Left forelimb (tissue), 1 donor: Measurements from ENCODE around the gene SLC25A20.
A peak's percentile ranks its signal among the peaks of the same experiment; 100 is the strongest.
"Not testable (repeated sequence)": the region's sequence is repeated elsewhere in the genome, so short reads cannot be mapped to it uniquely, and the experiment has no call there.

Experiments
- DNase-seq: peaks from one replicate; pipeline ENCODE4 v3.0.0-alpha.2; 2018; ENCODE audit warnings: low spot score

Gene SLC25A20, protein sequence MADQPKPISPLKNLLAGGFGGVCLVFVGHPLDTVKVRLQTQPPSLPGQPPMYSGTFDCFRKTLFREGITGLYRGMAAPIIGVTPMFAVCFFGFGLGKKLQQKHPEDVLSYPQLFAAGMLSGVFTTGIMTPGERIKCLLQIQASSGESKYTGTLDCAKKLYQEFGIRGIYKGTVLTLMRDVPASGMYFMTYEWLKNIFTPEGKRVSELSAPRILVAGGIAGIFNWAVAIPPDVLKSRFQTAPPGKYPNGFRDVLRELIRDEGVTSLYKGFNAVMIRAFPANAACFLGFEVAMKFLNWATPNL

DNA sequence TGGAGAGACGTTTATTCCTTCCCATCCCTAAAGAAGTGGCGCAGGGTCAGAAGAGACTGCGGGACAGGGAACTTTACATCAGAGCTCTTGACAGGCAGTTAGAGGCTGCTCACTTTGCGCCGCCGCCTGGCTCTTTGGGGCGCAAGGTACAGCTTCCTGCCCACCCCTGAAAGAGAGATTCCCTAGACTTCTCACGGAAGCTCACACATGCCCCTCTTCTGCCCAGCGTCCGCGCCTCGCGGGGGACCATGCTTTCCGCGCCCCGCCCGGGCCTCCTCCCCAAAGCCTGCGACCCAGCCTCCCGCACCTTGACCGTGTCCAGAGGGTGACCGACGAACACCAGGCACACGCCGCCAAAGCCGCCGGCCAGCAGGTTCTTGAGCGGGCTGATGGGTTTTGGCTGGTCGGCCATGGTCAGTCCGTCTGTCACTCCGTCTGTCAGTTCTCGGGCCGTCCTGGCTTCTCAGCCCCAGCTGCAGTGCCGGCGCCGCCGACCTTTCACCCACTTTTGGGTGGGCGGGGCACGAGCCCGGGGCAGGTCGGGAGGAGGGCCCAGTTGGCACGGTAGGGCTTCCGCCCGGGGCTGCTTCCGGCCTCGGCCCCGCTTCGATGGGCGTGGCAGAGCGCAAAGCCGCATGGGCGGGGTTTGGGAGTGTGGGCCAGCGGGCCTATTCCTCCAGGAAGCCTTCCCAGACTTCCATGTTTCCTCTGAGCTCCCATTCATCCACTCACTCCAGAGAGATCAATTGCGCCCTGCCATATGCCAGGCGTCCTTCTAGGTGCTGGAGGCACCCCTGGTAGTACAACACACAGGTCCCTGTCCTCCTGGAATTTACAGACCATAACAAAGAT, at the start of gene SLC25A20:
SLC25A20 (minus strand) TSS at position 500 of the 852 bp plus-strand sequence; CDS start at position 412, 88 bp downstream.
- peak; percentile 88 for DNase-seq

DNA sequence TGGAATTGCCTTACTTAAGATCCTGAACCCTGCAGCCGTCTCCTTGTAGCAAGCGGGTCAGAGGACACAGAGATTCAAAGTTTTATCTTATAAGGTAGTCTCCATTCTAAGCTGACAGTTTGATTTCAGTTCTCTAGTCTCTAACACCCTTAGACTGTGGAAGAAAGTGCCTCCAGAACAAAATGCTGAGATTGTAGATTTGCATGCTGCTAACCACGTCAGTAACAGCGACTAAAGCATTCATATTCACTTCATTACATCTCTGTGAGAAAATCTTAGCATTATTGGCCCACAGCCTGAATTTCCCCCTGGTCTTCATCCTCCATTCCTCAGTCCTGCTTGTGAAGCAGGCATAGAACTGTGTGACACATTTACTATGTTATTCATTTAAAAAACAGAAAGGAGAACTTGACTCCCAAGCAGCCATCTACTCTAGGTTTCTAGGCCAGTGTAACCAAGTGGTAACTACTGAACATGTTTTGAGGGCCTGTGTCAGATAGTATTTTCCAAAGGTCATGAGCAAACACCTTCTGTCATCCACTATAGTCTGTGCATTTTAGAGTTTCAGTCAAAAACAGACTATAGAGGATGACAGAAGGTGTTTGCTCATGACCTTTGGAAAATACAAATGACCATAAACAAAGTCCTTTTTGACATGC, 47.3 kb upstream of the SLC25A20 start:
- DNase-seq = no peak

DNA sequence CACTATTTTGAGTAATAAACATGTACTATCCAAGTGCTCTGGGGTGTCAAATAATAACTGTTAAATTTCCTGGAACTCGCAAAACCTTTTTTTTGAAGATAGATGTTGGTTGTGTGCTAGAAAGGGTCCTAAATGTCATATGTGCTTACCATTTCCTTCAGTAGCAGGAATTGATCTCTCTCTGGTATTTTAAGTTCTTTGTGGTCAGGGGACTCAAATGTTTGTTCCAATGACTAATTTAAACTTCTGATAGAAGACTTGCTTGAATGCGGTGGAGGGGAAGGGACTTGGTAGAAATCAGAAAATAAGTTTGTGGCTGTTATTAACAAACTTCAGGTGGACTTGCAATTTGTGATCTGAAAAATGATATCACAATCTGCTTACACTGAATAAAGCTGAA, 46.8 kb upstream of the SLC25A20 start:
- no peak for DNase-seq

DNA sequence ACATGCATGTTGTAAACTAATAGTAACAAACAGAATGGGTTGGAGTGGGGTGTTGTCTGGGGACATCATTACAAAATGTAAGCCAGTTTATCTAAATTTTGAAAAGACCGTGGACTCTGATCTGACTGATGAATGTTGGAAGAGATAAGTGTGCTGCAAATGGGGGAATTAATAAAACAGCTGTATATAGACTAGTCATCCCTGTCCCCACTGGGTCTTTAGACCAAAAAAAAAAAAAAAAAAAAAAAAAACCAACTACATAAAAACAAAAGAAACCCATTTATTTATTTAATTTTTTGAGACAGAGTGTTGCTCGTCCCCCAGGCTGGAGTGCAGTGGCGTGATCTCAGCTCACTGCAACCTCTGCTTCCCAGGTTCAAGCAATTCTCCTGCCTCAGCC, 40.0 kb upstream of the SLC25A20 start:
- no peak for DNase-seq

DNA sequence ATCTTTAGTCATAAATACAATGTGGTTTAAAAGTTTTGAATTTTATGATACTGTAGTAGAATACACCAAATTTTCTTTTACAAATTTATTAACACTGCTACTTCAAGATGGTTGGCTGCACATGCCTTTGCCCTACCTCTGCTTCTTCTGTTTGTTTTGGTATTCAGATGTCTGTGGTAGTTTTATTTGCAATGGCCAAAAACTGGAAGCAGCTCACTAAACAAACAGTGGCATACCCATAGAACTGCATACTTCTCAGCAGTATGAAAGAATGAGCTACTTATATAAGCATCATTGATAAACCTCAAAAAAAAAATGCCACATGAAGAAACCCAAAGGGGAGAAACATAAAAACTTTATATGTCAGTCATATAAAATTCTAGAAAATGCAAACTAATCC, 39.5 kb upstream of the SLC25A20 start:
- DNase-seq = no peak

DNA sequence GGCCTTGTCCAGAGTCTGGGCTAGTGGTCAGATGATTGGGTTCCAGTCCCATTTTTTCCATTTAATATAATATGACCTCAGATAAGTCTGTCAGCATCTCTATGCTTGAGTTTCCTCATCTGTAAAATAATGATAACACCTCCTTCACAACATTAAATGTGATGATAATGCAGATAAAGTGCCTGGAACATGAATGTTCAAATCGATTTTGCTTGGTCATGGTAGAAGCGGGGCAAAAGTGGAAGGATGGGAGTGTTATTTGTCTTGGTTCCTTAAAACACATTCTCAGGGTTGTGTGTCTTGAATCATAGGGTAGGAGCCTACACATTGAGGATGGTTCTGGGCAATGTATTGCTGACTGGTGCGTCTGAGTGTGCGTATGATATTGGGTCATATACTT, 36.8 kb upstream of the SLC25A20 start:
- no peak for DNase-seq

DNA sequence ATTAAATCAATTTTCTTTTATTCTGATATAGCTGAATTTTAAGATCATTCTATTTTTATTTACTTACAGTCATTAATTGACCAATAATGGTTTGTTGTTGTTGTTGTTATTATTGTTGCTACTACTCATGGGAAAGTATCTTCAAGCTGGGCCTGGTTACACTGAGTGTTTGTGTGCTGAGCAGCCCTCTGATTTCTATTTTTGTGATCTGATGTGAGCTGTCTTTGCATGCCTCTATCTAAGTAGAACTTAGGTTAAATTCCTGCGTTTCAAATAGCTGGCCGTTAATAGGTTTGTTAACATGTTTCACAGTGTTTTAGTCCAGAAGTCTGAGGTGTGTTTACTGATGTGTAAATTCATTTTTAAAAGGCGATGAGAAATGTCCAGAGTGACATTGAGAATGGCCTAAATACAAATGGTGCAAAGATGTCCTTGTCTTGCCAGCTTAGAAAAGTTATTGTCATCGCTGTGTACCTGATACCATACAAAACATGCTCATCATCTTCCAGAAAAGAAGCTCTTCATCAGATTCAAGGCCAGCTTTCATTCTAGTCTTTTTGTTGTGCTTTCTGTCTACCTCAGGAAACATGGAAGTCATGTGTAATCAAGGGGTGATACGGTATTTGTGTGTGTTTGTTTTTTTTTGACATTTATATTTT, 35.8 kb upstream of the SLC25A20 start:
- no peak for DNase-seq

DNA sequence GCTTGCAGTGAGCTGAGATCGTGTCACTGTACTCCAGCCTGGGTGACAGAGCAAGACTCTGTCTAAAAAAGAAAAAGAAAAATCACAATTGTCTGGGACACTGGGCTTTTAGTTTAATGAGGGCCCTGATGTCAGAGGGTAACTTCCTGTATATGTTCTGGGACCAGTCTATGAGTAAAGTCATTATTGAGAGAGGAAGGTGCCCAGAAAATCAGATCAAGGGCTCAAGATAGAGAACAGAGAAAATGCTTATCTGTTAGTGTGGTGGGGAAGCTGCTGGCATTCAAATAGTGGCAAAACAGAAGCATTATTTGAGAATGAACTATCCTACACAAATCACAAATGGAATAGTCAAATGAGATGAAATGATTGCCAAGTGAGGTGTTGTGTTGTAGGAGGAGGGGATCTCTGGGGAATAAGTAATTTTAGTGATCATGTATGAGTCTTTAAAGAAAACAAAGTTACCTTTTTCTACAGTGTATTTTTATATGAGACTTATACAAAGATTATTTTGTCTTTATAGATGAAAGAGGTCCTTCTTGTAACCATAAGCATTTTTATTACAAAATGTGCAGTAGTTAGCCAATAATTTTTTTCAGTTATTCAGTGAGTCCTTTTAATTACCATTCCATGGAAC, 33.4 kb upstream of the SLC25A20 start:
- no peak for DNase-seq

DNA sequence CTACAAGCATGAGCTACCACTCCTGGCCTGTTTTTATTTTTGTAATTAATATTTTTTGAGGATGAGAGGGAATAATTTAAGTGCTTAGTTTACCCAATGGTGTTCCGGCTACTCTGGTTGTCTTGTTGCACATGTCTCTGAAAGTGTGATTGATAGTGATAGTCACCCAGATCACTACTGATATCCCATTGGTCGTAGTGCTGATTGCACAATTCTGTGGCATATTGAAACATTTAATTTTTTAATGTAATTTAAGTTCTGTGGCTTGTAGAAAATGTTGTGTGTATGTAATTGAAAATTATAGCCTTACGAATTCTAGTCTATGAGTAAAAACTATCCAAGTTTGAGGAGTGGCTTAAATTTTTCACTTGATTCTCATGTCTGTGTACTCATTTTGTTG, 31.9 kb upstream of the SLC25A20 start:
- no peak for DNase-seq

DNA sequence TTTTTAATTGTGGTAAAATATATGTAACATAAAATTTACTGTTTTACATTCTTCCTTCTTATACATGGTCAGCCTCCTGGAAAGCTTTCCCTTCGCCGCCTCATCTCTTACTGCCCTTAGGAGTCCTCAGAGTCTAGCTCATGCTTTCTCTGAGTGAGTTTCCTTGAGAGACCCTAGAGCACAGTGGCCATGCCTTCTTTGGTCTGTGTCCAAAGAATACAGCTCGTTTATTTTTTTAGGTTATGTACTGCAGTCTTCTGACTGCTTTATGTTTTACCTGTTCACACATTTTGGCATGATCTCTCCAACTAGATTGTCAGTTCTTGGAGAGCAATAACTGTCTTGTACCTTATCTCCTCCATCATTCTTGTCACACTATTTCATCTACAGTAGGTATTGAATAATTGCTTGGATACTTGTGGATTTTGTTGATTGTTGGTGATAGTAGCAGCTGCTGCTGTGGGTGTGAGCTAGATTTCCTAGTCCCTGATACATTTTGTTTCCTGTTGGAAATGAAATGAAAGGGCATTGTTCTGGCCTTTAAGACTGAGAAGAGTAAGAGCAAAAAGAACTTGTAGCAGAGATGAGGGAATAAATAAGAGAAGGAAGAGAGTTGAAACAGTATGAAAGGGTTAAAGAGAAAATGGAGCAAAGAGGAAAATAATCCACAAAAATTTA, 30.8 kb upstream of the SLC25A20 start:
- no peak for DNase-seq

DNA sequence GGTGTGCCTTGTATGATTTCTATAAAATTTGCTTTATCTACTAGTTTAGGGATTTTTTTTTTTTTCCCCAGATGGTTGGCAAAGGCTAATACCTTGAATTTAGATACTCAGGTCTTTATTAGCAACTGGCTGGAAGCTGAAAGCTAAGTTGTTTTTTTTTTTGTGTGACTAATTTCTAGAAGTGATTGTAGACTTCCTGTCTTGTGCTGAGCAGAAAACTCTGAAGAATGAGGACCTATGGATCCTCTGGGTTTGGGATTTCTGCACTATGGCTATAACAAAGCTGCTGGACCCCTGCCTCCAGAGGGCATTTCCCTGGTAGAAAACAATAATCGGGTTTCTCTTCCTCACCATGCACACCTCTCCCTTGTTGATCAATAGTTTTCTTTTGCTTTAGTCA, 30.0 kb upstream of the SLC25A20 start:
- DNase-seq = no peak

DNA sequence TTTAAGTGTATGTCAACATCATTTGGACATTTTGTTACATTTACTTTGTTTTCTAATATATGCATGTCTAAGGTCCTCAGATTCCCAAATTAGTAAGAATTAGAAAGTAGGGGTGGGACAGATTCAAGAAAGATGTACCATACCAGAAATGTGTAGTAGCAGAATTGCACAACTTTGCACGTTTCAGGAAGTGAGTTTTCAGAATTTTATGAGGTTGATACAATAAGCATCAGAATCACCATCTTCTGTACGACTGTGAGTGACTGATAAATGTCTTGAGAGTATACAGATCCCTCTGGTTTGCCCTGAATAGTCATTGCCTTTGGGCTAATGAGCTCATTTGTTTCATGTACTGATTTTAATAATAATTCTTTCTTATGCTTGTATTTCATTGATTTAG, 29.2 kb upstream of the SLC25A20 start:
- no peak for DNase-seq

DNA sequence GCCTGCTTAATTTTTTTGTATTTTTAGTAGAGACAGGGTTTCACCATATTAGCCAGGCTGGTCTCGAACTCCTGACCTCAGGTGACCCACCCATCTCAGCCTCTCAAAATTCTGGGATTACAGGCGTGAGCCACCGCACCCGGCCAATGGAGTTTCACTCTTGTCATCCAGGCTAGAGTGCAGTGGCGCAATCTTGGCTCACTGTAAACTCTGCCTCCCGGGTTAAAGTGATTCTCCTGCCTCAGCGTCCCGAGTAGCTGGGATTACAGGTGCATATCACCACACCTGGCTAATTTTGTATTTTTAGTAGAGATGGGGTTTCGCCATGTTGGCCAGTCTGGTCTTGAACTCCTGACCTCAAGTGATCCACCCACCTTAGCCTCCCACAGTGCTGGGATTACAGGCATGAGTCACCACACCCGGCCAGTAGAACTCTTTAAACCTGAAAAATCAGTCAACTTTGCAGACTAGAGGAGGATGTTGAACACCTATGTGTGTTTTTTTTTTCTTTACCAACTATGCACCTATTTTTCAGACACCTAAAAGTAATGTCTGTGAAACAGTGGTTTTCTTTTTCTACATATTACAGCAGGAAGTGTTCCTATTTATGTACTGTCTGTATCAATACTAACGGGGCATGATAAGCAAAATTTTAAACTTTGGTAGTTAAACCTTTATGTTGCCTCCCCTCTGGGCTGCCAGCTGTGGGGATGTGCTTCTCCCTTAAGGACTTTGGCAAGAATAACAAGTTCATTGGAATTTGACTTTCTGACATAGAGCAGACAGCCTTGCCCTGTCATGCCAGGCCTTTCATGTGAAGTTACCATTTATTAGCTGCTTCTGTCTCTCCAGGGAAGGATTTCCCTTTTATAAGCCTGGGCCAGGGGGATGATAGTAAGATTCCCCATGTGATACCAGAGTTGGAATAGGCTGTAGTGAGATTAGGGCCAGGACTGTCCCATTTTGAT, 28.0 kb upstream of the SLC25A20 start:
- DNase-seq = no peak

DNA sequence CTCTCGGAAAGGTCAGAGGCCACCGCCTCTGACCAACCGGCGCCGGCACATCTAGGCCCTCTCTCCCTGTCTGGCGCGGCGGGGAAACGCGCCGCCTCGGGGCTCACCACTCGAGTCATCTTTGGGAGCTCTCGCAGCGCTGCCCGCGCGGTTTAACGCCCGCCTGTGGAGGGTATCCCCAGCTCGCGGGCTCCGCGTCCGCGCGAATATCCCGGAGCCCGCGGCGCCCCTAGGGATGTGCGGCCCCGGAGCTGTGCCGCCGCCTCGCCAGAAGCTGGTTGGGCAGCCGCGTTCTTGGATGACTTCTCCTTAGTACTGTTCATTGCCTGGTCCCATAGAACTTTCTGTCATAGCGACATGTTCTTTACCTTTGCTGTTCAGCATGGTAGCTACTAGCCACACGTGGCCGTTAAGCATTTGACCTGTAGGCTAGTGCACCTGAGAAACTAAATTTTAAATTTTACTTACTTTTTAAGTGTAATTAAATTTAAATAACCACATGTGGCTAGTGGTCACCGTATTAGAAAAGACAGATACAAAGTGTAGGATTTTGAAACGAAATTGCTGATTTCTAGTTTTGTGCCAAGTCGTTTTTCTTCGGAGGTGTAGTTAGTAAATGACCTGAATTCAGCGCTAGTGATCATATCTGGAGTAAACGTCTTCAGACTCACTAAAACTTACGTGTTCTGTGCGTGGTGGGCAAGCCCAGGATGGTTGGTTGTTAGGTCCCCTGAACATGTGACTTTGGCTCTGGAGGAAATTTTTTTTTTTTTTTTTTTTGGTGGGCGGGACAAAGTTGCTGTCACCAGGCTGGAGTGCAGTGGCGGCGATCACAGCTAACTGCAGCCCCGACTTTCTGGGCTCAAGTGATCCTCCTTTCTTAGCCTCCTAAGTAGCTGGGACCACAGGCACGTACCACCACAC, 20.8 kb upstream of the SLC25A20 start:
- DNase-seq = no peak

DNA sequence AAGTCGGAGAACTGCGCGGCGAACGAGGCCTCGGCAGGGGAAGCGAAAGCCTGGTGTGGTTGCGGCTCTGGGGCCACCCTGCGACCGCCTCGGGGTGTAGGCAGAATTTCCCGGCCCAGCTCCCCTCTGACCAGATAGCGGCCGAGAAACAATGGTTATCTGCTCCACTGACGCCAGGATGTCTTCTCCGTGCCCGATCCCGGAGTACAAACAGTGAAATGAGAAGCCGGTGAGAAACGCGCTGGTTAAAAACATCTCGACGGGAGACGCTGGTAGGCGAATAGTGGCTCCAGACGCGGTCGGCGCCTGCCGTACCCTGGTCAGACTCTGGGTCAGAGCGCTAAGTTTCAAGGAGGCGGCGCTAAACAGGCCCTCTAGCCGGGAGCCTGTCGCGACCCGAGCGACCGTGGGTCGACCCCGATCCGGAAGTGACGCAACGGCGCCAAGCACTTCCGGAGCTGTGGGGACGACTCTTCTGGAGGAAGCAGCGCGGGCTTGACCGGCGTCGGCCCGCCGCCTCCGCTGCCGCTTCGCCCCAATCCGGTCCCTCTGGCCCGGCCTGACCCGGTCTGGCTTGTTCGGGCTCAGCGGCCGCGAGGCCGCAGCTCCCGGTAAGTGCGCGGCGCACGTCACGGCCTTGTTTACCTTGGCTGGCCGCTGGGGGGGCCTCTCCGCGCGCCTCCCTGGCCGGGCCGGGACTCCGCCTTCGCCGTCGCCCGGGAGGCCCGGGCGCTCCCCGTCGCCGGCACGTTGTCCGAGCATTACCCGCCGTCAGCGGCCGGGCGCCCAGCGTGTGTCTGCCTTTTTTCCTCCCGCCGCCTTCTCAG, 19.9 kb upstream of the SLC25A20 start, which contains the start of gene ARIH2:
ARIH2 (plus strand) TSS at position 455 of the 827 bp plus-strand sequence. CDS start 8,717 bp downstream, outside the sequence.
- DNase-seq = peak; percentile 97

DNA sequence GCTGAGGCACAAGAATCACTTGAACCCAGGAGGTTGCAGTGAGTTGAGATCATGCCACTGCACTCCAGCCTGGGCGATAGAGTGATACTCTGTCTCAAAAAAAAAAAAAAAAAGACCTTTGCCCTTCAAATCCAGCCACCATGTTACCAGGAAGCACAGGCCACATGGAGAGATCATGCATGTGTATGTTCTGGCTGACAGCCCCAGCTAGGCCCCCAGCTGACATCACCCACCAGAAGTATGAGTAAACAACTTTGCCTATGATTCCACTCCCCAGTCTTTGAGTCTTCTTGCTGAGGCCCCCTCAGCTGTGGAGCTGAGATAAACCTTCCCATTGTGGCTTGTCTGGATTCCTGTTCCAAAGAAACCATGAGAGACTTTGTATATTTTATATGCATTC, 16.6 kb upstream of the SLC25A20 start:
- no peak for DNase-seq

DNA sequence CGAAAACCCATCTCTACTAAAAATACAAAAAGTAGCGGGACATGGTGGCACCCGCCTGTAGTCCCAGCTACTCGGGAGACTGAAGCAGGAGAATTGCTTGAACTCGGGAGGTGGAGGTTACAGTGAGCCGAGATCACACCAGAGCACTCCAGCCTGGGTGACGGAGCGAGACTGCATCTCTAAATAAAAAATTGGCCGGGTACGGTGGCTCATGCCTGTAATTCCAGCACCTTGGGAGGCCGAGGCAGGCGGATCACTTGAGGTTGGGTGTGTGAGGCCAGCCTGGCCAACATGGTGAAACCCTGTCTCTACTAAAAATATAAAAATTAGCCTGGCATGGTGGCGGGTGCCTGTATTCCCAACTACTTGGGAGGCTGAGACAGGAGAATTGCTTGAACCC, 8.3 kb upstream of the SLC25A20 start:
- not testable (repeated sequence) for DNase-seq

DNA sequence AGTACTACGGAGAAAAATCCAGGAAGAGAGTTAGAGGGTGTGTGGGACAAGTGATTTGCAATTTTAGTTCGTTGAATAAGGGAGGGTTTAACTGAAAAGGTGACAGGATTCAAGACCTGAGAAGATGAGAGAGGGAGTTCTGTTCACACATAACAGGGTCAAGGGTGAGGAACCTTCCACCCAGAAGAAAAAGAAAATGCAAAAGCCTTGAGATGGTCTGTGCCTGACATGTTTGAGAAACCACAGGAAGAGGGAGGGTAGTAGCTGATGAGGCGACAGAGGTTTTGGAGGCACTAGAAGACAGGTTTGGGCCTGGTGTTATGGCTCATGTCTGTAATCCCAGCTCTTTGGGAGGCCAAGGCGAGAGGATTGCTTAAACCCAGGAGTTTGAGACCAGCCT, 591 bp upstream of the SLC25A20 start:
- DNase-seq = no peak
